Immature natural killer cell (primary cell): ENCODE results near the gene HAVCR2. TPM values are rescaled to one million over a fixed set of nuclear protein-coding genes. Genes with fewer than 3 reads are reported as not detected.
A peak's percentile ranks its signal among the peaks of the same experiment; 100 is the strongest.
"Not testable (repeated sequence)": the region's sequence is repeated elsewhere in the genome, so short reads cannot be mapped to it uniquely, and the experiment has no call there.

Source experiments
- DNase-seq, 3 donors: peaks; one replicate each; pipeline ENCODE4 v3.0.0; 2022; ENCODE audit warnings: mixed read lengths in 1 of 3
- H3K27ac Mint-ChIP-seq, 6 donors: one replicate each; pipeline ENCODE4 v1.8.0; 2020; ENCODE audit warnings: mixed read lengths in 6 of 6, mild to moderate bottlenecking in 5 of 6, inconsistent platforms in 4 of 6, moderate library complexity in 3 of 6
- H3K27me3 Mint-ChIP-seq, 3 donors: one replicate each; pipeline ENCODE4 v1.8.0; 2020 to 2021; ENCODE audit warnings: low read depth in 3 of 3, mild to moderate bottlenecking in 3 of 3, mixed read lengths in 3 of 3, moderate library complexity in 3 of 3, inconsistent platforms in 1 of 3
- H3K36me3 Mint-ChIP-seq, 3 donors: one replicate each; pipeline ENCODE4 v1.8.0; 2020; ENCODE audit warnings: mixed read lengths in 3 of 3, inconsistent platforms in 2 of 3, mild to moderate bottlenecking in 2 of 3
- H3K4me1 Mint-ChIP-seq, 2 donors: one replicate each; pipeline ENCODE4 v1.8.0; 2020; ENCODE audit warnings: inconsistent platforms in 2 of 2, mild to moderate bottlenecking in 2 of 2, mixed read lengths in 2 of 2, moderate library complexity in 1 of 2
- H3K4me3 Mint-ChIP-seq, 5 donors: one replicate each; pipeline ENCODE4 v1.8.0; 2020; ENCODE audit warnings: mild to moderate bottlenecking in 5 of 5, mixed read lengths in 5 of 5, inconsistent platforms in 3 of 5, moderate library complexity in 3 of 5
- H3K9me3 Mint-ChIP-seq, 6 donors: one replicate each; pipeline ENCODE4 v1.8.0; 2020; ENCODE audit warnings: mild to moderate bottlenecking in 6 of 6, mixed read lengths in 6 of 6, inconsistent platforms in 4 of 6, moderate library complexity in 3 of 6
- polyA plus RNA-seq, 3 donors: library from polyadenylated mRNA; unstranded; fragments of 300-500 nt; fragmentation: Illumina TruSeq; gene quantifications; one replicate each; pipeline ENCODE4 v1.2.3, GENCODE V29; 2021

HAVCR2 gene
- polyA plus RNA-seq, 3 donors from 2014 or later, result 101 to 167 (median 130) TPM

DNA sequence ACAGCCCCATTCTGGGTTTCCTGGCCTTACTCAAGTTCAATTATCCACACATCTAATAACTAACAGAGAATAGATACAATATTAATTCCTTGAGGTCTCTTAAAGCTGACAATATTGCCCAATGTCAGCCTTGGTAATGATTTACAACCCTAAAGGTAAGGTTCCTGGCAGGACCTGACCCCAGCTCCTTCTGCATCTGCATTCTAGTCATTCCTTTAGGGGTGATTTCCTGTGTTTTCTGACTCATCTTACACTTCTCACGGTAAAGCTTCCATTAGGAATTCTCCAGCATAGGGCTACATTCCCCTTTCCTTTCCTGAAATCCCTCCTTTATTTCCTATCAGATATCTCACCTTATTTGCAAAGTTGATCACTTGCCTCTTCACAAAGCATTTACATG, 59.2 kb downstream of the HAVCR2 start:
- Mint-ChIP-seq H3K27me3 (peaks cover 0 to 3% (median 2%) of the 10 kb centered on the region in 3 donors), H3K27ac (peak overlapping the region in 4 of 6 donors; percentile 25 to 65 (median 46)), H3K4me1 (peaks cover 15 to 20% of the 10 kb centered on the region in 2 donors), H3K4me3 (peak overlapping the region in 3 of 5 donors; percentile 33 to 46 (median 39)), H3K9me3 (no peaks in the 10 kb centered on the region), H3K36me3 (peaks cover 11 to 62% (median 39%) of the 10 kb centered on the region in 3 donors)
- no peak for DNase-seq

DNA sequence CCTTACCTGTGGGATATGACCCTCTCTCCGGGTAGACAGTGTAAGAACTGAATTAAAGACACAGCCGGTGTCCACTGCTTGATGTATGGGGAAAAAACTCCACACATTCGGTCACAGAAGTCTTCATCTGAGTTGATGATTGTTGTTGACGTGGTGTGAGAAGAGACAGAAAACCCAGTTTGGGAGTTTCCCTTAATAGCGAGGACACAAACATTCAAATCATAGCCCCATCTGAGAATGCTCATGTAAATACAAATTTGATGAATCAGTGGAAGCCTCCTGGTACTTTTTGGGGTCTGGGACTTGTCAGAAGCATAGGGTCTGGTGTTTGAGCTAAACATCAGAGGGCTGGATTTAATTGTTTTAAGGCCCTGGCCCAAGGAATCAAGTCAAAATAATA, 60.9 kb downstream of the HAVCR2 start:
- Mint-ChIP-seq H3K4me1 (peaks cover 15 to 20% of the 10 kb centered on the region in 2 donors), H3K27ac (no peak overlapping the region), H3K4me3 (no peak overlapping the region)

DNA sequence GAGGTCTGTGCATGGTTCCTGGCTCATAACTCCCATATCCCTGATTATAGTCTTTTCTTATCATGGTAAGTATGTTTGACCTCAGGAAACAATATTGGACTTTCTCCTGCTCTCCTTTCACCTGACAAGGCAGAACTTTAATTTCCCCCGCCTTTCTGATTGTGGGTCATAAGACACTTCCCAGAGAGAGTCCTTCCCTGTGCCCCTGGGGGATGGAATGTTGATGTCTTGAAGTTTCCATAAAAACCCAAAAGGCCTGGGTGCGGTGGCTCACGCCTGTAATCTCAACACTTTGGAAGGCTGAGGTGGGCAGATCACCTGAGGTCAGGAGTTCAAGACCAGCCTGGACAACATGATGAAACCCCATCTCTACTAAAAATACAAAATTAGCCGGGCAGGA, 61.8 kb downstream of the HAVCR2 start:
- H3K27me3 Mint-ChIP-seq, H3K4me3 Mint-ChIP-seq, H3K9me3 Mint-ChIP-seq, DNase-seq: not testable (repeated sequence)
- peaks cover 15 to 20% of the 10 kb centered on the region in 2 donors for H3K4me1 Mint-ChIP-seq
- H3K36me3 Mint-ChIP-seq, result peaks cover 6 to 60% (median 33%) of the 10 kb centered on the region in 3 donors
- H3K27ac Mint-ChIP-seq, result peak overlapping the region in 1 of 6 donors; percentile 50

More for the DNA sequence above, 60.9 kb downstream of the HAVCR2 start:
- no peaks in the 10 kb centered on the region for H3K9me3 Mint-ChIP-seq
- peaks cover 11 to 61% (median 39%) of the 10 kb centered on the region in 3 donors for H3K36me3 Mint-ChIP-seq
- H3K27me3 Mint-ChIP-seq, result peaks cover 0 to 3% (median 2%) of the 10 kb centered on the region in 3 donors
- DNase-seq, result no peak

DNA sequence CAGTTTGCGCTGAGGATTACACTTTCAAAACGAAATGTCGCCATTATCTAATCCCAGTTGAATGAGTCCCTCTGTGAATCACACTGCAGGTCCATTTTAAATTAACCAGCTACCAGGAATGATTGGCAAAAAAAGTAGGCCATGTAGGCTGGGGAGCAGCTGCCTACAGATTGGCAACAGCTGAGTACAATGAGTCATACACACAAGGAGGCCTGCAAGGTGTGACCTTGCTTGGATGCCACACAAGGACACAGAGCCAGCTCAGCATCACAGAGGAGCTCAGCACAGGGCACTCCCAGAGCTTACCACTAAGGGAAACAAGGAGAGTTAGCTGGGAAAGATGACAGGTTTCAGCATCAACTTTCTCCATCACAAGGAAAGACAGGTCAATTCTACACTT, 62.8 kb downstream of the HAVCR2 start:
- Mint-ChIP-seq H3K27ac (no peak overlapping the region), H3K4me3 (no peak overlapping the region)

DNA sequence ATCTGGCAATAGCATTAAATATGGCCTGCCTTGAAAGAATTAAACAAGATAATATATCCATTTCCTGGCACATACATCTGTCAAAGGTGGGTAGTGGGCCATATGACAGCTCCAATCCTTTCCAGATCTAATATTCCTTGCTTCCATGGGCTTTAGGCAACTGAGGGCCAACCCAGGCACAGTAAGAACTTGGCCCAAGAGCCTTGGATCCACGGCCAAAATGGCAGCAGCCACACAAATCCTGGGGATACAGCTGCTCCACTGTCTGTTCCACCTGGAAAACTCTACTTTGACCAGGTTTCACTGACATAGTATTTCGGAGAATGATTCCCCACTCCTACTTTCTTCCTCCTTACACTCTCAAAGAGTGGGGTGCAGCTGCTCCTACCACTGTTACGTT, 63.2 kb downstream of the HAVCR2 start:
- peaks cover 15 to 16% of the 10 kb centered on the region in 2 donors for H3K4me1 Mint-ChIP-seq
- H3K27me3 Mint-ChIP-seq, result peaks cover 0 to 3% (median 2%) of the 10 kb centered on the region in 3 donors
- no peaks in the 10 kb centered on the region for H3K9me3 Mint-ChIP-seq
- H3K36me3 Mint-ChIP-seq, result peaks cover 6 to 53% (median 21%) of the 10 kb centered on the region in 3 donors
- no peak overlapping the region for H3K27ac Mint-ChIP-seq
- no peak overlapping the region for H3K4me3 Mint-ChIP-seq
- DNase-seq, result no peak

More for the DNA sequence above, 62.8 kb downstream of the HAVCR2 start:
- Mint-ChIP-seq H3K4me1 (peaks cover 15 to 20% of the 10 kb centered on the region in 2 donors), H3K9me3 (no peaks in the 10 kb centered on the region), H3K36me3 (peaks cover 6 to 57% (median 24%) of the 10 kb centered on the region in 3 donors), H3K27me3 (peaks cover 0 to 3% (median 2%) of the 10 kb centered on the region in 3 donors)
- no peak for DNase-seq

DNA sequence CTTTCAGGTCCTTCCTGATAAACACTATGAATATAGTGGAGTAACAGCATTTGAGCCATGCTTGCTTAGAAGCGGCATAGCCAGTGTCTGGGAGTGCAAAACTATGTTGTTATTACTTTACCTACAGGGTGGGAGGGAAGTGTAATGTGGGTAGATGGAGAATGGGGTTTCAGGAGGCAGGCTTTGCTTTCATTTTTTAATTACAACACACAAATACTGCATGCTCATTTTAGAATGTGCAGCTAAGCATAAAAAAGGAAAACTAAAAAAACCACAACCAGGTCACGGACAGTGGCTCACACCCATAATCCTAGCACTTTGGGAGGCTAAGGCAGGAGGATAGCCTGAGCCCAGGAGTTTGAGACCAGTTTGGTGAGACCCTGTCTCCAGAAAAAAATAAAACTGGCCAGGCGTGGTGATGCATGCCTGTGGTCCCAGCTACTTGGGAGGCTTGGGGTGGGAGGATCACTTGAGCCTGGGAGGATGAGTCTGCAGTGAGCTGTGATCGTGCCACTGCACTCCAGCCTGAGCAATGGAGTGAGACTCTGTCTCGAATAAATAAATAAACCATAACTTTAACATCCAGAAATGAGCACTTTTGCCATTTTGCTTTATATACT, 70.2 kb downstream of the HAVCR2 start:
- Mint-ChIP-seq H3K27me3 (no peaks in the 10 kb centered on the region), H3K9me3 (no peaks in the 10 kb centered on the region), H3K4me3 (peak overlapping the region; percentile 21 to 82 (median 58)), H3K4me1 (peaks cover 15 to 19% of the 10 kb centered on the region in 2 donors), H3K27ac (peak overlapping the region; percentile 26 to 95 (median 85)), H3K36me3 (peaks cover 0 to 21% (median 0%) of the 10 kb centered on the region in 3 donors)
- no peak for DNase-seq

Other genes with a start within 250 kb of the HAVCR2 start
- gene TIMD4, start 145.8 kb downstream of the HAVCR2 start, polyA plus RNA-seq, result under 1 TPM in 1 of 3 donors, not detected in 2; 0.43 TPM
- under 1 TPM in 1 of 3 donors, not detected in 2; 0.59 TPM for gene HAVCR1, start 49.9 kb downstream of the HAVCR2 start, polyA plus RNA-seq
- gene MED7, start 33.8 kb upstream of the HAVCR2 start, polyA plus RNA-seq, result 10 to 100 TPM; 14.6 to 17.9 (median 16.7) TPM
- not detected for gene GARIN3, start 57.2 kb upstream of the HAVCR2 start, polyA plus RNA-seq
- gene ITK, start 71.8 kb upstream of the HAVCR2 start, polyA plus RNA-seq, result 10 to 100 TPM; 38.5 to 71.9 (median 54.6) TPM
- 100 to 1,000 TPM; 293 to 667 (median 513) TPM for gene CYFIP2, start 157.1 kb upstream of the HAVCR2 start, polyA plus RNA-seq